HepG2 (cell line): ENCODE results near the gene KANK3. TPM values are rescaled to one million over a fixed set of nuclear protein-coding genes. Genes with fewer than 3 reads are reported as not detected.

Experiments used
- CEBPB ChIP-seq: IDR thresholded peaks from 2 replicates; pipeline ENCODE4 v1.6.1; 2011; ENCODE audit warnings: low read depth, low read length, improper control_type of control experiment, borderline replicate concordance
- CREB1 ChIP-seq, 2 experiments: fragments of 450-650 bp in 1 of 2; IDR thresholded peaks; 2 replicates each; pipeline ENCODE4 v1.6.1; 2016 to 2017; ENCODE audit warnings: control low read depth in 1 of 2, mild to moderate bottlenecking in 1 of 2, missing compliant biosample characterization in 1 of 2, missing genetic modification characterization in 1 of 2
- ELF1 ChIP-seq: sonication (generic); formaldehyde crosslinking; IDR thresholded peaks from 2 replicates; pipeline ENCODE4 v1.4.0; 2020; ENCODE audit warnings: missing genetic modification reagents
- FOXA1 ChIP-seq, 2 experiments: fragments of 450-650 bp in 1 of 2; sonication (generic) in 1 of 2; formaldehyde crosslinking in 1 of 2; IDR thresholded peaks; 2 replicates each; pipeline versions ENCODE4 v1.4.0 to v1.6.1; 2016 to 2020; ENCODE audit warnings: missing genetic modification reagents in 1 of 2
- FOXO1 ChIP-seq: sonication (generic); formaldehyde crosslinking; IDR thresholded peaks from 2 replicates; pipeline ENCODE4 v1.4.0; 2020; ENCODE audit warnings: missing genetic modification reagents
- FOXP1 ChIP-seq, 2 experiments: fragments of 450-650 bp in 1 of 2; IDR thresholded peaks; 2 replicates each; pipeline ENCODE4 v1.6.1; 2017 to 2018; ENCODE audit warnings: antibody characterized with exemption in 1 of 2
- GATAD2A ChIP-seq: IDR thresholded peaks from 2 replicates; pipeline ENCODE4 v1.6.1; 2016
- HDAC1 ChIP-seq: sonication (generic); formaldehyde crosslinking; IDR thresholded peaks from 2 replicates; pipeline ENCODE4 v1.5.1; 2020; ENCODE audit warnings: mild to moderate bottlenecking, missing genetic modification reagents
- IRF2 ChIP-seq: IDR thresholded peaks from 2 replicates; pipeline ENCODE4 v1.6.1; 2018; ENCODE audit warnings: missing genetic modification reagents, missing compliant biosample characterization
- ISL2 ChIP-seq: sonication (generic); formaldehyde crosslinking; IDR thresholded peaks from 2 replicates; pipeline ENCODE4 v1.5.0; 2020; ENCODE audit warnings: missing genetic modification reagents
- KDM1A ChIP-seq: IDR thresholded peaks from 2 replicates; pipeline ENCODE4 v1.6.1; 2016; ENCODE audit warnings: missing compliant biosample characterization
- KDM4B ChIP-seq: sonication (generic); formaldehyde crosslinking; IDR thresholded peaks from 2 replicates; pipeline ENCODE4 v1.4.0; 2020; ENCODE audit warnings: missing genetic modification reagents
- KLF16 ChIP-seq, 2 experiments: sonication (generic) in 1 of 2; formaldehyde crosslinking in 1 of 2; IDR thresholded peaks; 2 replicates each; pipeline versions ENCODE4 v1.6.1 to v1.8.0; 2016 to 2023; ENCODE audit warnings: missing genetic modification reagents in 2 of 2, missing compliant biosample characterization in 1 of 2
- NAIF1 ChIP-seq: sonication (generic); formaldehyde crosslinking; IDR thresholded peaks from 2 replicates; pipeline ENCODE4 v1.5.0; 2020; ENCODE audit warnings: mild to moderate bottlenecking, missing genetic modification reagents, borderline replicate concordance
- NR2F2 ChIP-seq: IDR thresholded peaks from 2 replicates; pipeline ENCODE4 v1.6.1; 2012; ENCODE audit warnings: low read depth, inconsistent platforms, borderline replicate concordance
- TBL1XR1 ChIP-seq: fragments of 150-350 bp; IDR thresholded peaks from 2 replicates; pipeline ENCODE4 v1.6.1; 2014; ENCODE audit warnings: borderline replicate concordance, low read length; ENCODE audit not compliant: partially characterized antibody
- TCF7 ChIP-seq: sonication (generic); IDR thresholded peaks from 2 replicates; pipeline ENCODE4 v1.6.1; 2016; ENCODE audit warnings: antibody characterized with exemption, low read depth
- TFDP2 ChIP-seq: sonication (generic); formaldehyde crosslinking; IDR thresholded peaks from 2 replicates; pipeline ENCODE4 v1.4.0; 2020; ENCODE audit warnings: missing genetic modification reagents
- THAP11 ChIP-seq: IDR thresholded peaks from 2 replicates; pipeline ENCODE4 v1.6.1; 2016; ENCODE audit warnings: missing biosample characterization, missing genetic modification reagents
- ZBTB42 ChIP-seq: sonication (generic); formaldehyde crosslinking; IDR thresholded peaks from 2 replicates; pipeline ENCODE4 v1.5.0; 2020; ENCODE audit warnings: mild to moderate bottlenecking, missing genetic modification reagents
- ZNF512B ChIP-seq: sonication (generic); formaldehyde crosslinking; IDR thresholded peaks from 2 replicates; pipeline ENCODE4 v1.5.1; 2020; ENCODE audit warnings: missing genetic modification reagents, mild to moderate bottlenecking, borderline replicate concordance
- ZNF629 ChIP-seq: sonication (generic); formaldehyde crosslinking; conservative IDR thresholded peaks from 2 replicates; pipeline ENCODE4 v1.5.0; 2020; ENCODE audit warnings: missing genetic modification reagents
- ZNF709 ChIP-seq: sonication (generic); formaldehyde crosslinking; IDR thresholded peaks from 2 replicates; pipeline ENCODE4 v1.5.0; 2020; ENCODE audit warnings: mild to moderate bottlenecking, missing genetic modification reagents
- polyA plus RNA-seq, 8 experiments: library from polyadenylated mRNA; depleted of rRNA in 3 of 8; stranded (reverse) in 7 of 8; unstranded in 1 of 8; fragments of >200 nt; fragmentation: Illumina TruSeq in 4 of 8; extraction: Trizol in 4 of 8; gene quantifications; 2 replicates each; pipeline versions ENCODE4 v1.2.1 to v1.2.3, GENCODE V29; 2011 to 2016; ENCODE audit warnings: low read depth in 4 of 8, missing spikeins in 1 of 8, mixed read lengths in 1 of 8; ENCODE audit not compliant: insufficient read depth in 1 of 8
- total RNA-seq, 5 experiments: library from RNA; depleted of rRNA; stranded (reverse); fragments of >200 nt; fragmentation: Illumina TruSeq; extraction: Trizol; gene quantifications; 2 replicates each; pipeline ENCODE4 v1.2.3, GENCODE V29; 2016; ENCODE audit warnings: low read depth in 1 of 5
- TF ChIP-seq, protein P1 (sequence below): sonication (generic); formaldehyde crosslinking; IDR thresholded peaks from 2 replicates; pipeline ENCODE4 v1.5.0; 2020; ENCODE audit warnings: missing genetic modification reagents
- TF ChIP-seq, protein P2 (sequence below), 2 experiments: fragments of 450-650 bp in 1 of 2; sonication (generic) in 1 of 2; formaldehyde crosslinking; IDR thresholded peaks; 2 replicates each; pipeline versions ENCODE4 v1.5.0 to v1.8.0; 2020 to 2022; ENCODE audit warnings: mild to moderate bottlenecking in 1 of 2, missing genetic modification reagents in 1 of 2

KANK3 gene
- total and polyA plus RNA-seq, 2 of the 13 experiments (the other 11 are each of a cell fraction or from before 2014, with no cell fraction given), result 0.15 to 0.20 TPM

GRCh38 chr19:8357007-8357521 lies 14.0 kb upstream of the KANK3 start (continued):
- TF ChIP-seq ZNF512B (CRISPR knock-in tag) (0 out of 2 replicates have a peak, but pooled peaks have one; percentile 25), HDAC1 (CRISPR knock-in tag) (peak; percentile 92), ZNF709 (CRISPR knock-in tag) (peak; percentile 40; the same call in 1 of the 2 replicates), FOXA1 (IDR thresholded peaks at IDR 0.05) (no peak), FOXA1 (CRISPR knock-in tag; IDR thresholded peaks at IDR 0.05) (peak; percentile 81), FOXP1 (IDR thresholded peaks at IDR 0.05) (peak; percentile 89), FOXP1 (CRISPR knock-in tag; IDR thresholded peaks at IDR 0.05) (peak; percentile 97), TFDP2 (CRISPR knock-in tag) (peak; percentile 18; the same call in 1 of the 2 replicates), KDM1A (CRISPR knock-in tag) (peak; percentile 95), FOXO1 (CRISPR knock-in tag) (peak; percentile 95), NR2F2 (peak; percentile 95), ELF1 (CRISPR knock-in tag) (peak; percentile 57; the same call in 1 of the 2 replicates), ZNF629 (peak; percentile 46; the same call in 1 of the 2 replicates), NAIF1 (CRISPR knock-in tag) (peak; percentile 45; the same call in 1 of the 2 replicates), KLF16 (CRISPR knock-in tag; IDR thresholded peaks at IDR 0.05) (peak in 1 of 2 experiments; percentile 62; a peak in 1 of 4 replicates), THAP11 (CRISPR knock-in tag) (peak; percentile 58), ISL2 (CRISPR knock-in tag) (peak; percentile 84), CREB1 (IDR thresholded peaks at IDR 0.05) (peak; percentile 58; the same call in 1 of the 2 replicates), CREB1 (CRISPR knock-in tag; IDR thresholded peaks at IDR 0.05) (peak; percentile 81), IRF2 (CRISPR knock-in tag) (peak; percentile 82), TBL1XR1 (peak; percentile 78), KDM4B (CRISPR knock-in tag) (peak; percentile 51; the same call in 1 of the 2 replicates), TCF7 (peak; percentile 55), CEBPB (peak; percentile 58; the same call in 1 of the 2 replicates), GATAD2A (CRISPR knock-in tag) (peak; percentile 95), ZBTB42 (CRISPR knock-in tag) (0 out of 2 replicates have a peak, but pooled peaks have one; percentile 63)
- TF ChIP-seq, protein P1, sequence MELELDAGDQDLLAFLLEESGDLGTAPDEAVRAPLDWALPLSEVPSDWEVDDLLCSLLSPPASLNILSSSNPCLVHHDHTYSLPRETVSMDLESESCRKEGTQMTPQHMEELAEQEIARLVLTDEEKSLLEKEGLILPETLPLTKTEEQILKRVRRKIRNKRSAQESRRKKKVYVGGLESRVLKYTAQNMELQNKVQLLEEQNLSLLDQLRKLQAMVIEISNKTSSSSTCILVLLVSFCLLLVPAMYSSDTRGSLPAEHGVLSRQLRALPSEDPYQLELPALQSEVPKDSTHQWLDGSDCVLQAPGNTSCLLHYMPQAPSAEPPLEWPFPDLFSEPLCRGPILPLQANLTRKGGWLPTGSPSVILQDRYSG (CRISPR knock-in tag), result no peak
- TF ChIP-seq, protein P2, sequence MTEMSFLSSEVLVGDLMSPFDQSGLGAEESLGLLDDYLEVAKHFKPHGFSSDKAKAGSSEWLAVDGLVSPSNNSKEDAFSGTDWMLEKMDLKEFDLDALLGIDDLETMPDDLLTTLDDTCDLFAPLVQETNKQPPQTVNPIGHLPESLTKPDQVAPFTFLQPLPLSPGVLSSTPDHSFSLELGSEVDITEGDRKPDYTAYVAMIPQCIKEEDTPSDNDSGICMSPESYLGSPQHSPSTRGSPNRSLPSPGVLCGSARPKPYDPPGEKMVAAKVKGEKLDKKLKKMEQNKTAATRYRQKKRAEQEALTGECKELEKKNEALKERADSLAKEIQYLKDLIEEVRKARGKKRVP (CRISPR knock-in tag; IDR thresholded peaks at IDR 0.05), result peak in 1 of 2 experiments; percentile 84; a peak in 2 of 4 replicates
